Neuron (in vitro differentiated cells): ENCODE data around the gene ITGAE.
"Not testable (repeated sequence)": the region's sequence is repeated elsewhere in the genome, so short reads cannot be mapped to it uniquely, and the experiment has no call there.

Source experiments
- H2AFZ ChIP-seq: one replicate; pipeline ENCODE4 v1.6.1; 2013; ENCODE audit warnings: low read depth, mild to moderate bottlenecking, inconsistent platforms, low read length, moderate library complexity
- H3K27me3 ChIP-seq: one replicate; pipeline ENCODE4 v1.6.1; 2013; ENCODE audit warnings: low read length; ENCODE audit not compliant: insufficient read depth
- H3K36me3 ChIP-seq: one replicate; pipeline ENCODE4 v1.6.1; 2013; ENCODE audit warnings: low read length; ENCODE audit not compliant: insufficient read depth
- H3K4me1 ChIP-seq: one replicate; pipeline ENCODE4 v1.6.1; 2013; ENCODE audit warnings: low read length; ENCODE audit not compliant: insufficient read depth
- H3K4me3 ChIP-seq: 2 replicates; pipeline ENCODE4 v1.5.1; 2013; ENCODE audit warnings: mild to moderate bottlenecking, low read length, moderate library complexity
- H3K9me3 ChIP-seq: one replicate; pipeline ENCODE4 v1.6.1; 2013; ENCODE audit warnings: low read length

The ITGAE gene

DNA sequence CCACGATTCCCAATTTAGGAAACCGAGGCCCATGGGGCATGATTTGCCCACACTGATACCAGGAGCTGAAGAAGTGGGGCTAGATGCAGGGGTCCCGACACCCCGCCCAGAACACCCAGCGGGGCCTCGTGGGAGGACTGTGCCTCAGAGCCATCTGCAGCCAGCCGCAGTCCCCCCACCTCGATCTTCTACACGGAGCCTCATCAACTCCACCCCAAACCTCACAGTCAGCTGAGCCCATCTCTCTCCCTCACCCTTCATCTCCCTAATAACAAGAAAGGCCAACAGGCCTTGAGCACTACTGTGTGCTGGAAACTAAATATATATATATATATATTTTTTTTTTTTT is 4.2 kb downstream of the ITGAE start:
- Histone ChIP-seq H3K27me3 (no peaks in the 10 kb centered on the region), H2AFZ (no peak overlapping the region), H3K4me3 (no peak overlapping the region), H3K36me3 (peaks cover 5% of the 10 kb centered on the region), H3K9me3 (no peaks in the 10 kb centered on the region), H3K4me1 (peaks cover 16% of the 10 kb centered on the region)

DNA sequence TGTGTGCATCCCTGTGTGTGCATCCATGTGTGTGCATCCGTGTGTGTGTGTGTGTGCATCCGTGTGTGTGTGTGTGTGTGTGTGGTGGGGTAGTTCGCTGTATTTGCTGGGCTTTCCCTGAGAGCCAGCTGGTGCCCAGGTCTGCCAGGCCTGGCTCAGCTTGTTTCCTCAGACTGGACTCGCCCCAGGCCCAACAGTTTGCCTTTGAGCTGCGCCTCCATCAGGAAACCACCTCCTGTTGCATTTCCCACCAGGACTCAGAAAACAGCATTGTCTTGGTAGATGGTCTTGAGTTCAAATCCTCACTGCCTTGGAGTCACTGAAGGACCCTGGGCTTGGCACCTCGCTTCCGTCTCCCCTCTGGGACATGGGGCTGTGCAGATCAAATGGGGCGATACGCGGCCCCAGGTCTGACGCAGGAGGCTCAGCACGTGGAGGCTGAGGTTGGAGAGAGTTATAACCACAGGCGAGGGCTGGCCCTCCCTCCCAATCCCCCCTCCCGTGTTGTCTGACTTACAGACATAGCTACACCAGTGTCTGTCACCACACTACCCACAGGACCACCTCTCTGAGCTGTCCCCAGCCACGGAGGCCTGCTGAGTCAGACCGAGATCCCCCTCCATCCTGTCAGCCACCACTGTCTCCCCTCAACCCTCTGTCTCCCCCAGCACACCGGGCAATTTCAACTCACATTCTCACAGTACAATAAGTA is 4.7 kb downstream of the ITGAE start:
- H2AFZ ChIP-seq = no peak overlapping the region
- peaks cover 16% of the 10 kb centered on the region for H3K4me1 ChIP-seq
- H3K36me3 ChIP-seq = peaks cover under 1% of the 10 kb centered on the region
- no peaks in the 10 kb centered on the region for H3K27me3 ChIP-seq
- no peaks in the 10 kb centered on the region for H3K9me3 ChIP-seq
- H3K4me3 ChIP-seq = no peak overlapping the region

DNA sequence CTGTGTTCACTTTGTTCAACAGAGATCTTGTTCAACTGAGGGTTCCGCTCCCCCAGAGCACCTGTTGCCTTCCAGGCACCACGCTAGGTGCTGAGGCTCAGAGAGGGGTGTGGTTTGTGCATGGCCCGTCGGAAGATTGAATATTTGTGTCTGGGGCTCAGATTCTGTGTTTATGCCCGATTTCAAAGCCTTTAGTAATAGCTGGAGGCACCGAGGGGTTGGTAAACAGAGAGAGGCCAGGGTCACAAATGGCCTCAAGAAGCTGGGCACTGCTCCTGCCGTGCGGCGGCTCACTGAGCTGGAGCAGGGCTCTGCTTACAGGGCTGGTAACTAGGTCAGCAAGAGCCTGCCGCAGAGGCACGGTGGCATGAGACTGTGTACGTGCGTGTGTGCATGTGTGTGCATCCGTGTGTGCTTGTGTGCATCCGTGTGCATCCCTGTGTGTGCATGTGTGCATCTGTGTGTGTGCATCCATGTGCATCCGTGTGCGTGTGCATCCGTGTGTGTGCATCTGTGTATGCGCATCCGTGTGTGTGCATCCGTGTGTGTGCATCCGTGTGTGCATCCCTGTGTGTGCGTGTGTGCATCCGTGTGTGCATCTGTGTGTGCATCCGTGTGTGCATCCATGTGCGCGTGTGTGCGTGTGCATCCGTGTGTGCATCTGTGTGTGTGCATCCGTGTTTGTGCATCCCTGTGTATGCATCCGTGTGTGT is 5.4 kb downstream of the ITGAE start:
- no peaks in the 10 kb centered on the region for H3K36me3 ChIP-seq

DNA sequence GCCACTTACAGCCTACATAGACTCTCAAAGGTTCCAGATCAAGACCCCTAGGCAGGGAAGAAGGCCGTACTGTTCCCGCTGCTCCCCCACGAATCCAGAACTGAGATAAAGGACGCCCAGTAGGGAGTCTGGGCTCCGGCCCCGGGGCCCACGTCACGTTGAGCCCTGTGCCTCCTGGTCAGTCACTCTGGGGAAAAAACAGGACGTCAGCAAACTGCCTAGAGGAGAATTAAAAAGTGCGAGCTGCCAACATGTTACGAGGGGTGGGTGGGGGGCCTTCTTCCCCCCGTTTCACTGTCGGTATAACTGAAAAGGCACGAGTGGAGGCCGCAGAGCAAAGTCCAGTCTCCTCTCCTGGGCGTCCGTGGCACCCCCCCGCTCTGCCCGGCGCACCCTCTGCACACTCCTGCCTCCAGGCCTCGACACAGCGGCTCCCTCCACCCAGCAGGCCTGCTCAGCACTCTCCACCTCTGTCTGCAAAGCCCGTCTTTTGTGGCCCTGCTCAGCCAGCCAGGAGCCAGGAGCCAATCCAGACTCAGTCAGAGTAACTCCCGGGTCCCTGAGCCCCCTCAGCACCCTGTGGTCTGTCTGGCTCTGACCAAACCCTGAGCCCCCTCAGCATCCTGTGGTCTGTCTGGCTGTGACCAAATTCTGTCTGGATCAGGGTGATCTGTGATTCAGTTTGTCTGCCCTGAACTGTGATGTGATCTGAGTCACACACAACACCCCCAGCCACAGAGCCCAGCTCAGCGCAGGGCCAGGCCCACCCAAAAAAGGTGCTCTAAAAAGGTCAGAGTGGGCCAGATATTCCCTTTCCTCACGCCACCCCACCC is 6.2 kb downstream of the ITGAE start:
- Histone ChIP-seq H3K27me3 (no peaks in the 10 kb centered on the region), H3K4me1 (peaks cover 16% of the 10 kb centered on the region), H3K4me3 (no peak overlapping the region), H3K36me3 (no peaks in the 10 kb centered on the region), H3K9me3 (no peaks in the 10 kb centered on the region), H2AFZ (peak overlapping the region; percentile 50)

More for the DNA sequence above, 5.4 kb downstream of the ITGAE start:
- Histone ChIP-seq H3K9me3 (no peaks in the 10 kb centered on the region), H3K4me1 (peaks cover 16% of the 10 kb centered on the region), H2AFZ (peak overlapping the region; percentile 50), H3K27me3 (no peaks in the 10 kb centered on the region), H3K4me3 (no peak overlapping the region)

DNA sequence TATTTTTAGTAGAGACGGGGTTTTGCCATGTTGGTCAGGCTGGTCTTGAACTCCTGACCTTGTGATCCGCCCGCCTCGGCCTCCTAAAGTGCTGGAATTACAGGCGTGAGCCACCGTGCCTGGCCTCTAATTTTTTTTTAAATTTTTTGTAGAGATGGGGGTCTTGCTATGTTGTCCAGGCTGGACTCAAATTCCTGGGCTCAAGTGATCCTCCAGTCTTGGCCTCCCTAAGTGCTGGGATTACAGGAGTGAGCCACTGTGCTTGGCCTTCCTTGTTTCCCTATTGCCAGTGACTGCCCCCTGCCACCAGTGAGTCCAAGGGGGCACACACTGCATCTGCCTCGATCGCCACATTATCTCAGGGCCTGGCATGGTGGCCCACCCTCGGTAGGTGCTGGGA is 6.8 kb downstream of the ITGAE start:
- not testable (repeated sequence) for H3K36me3 ChIP-seq, H3K9me3 ChIP-seq, H3K4me3 ChIP-seq, H3K27me3 ChIP-seq
- H3K4me1 ChIP-seq = peaks cover 16% of the 10 kb centered on the region
- peak overlapping the region; percentile 50 for H2AFZ ChIP-seq

DNA sequence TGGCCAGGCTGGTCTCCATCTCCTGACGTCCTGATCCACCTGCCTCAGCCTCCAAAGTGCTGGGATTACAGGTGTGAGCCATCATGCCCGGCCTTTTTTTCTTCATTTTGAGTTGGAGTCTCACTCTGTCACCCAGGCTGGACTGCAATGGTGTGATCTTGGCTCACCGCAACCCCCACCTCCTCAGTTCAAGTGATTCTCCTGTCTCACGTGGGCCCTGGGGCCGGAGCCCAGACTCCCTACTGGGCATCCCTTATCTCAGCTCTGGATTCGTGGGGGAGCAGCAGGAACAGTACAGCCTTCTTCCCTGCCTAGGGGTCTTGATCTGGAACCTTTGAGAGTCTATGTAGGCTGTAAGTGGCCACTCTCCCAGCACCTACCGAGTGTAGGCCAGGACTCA is 7.7 kb downstream of the ITGAE start:
- not testable (repeated sequence) for H3K27me3 ChIP-seq, H3K9me3 ChIP-seq, H3K36me3 ChIP-seq, H2AFZ ChIP-seq, H3K4me3 ChIP-seq
- H3K4me1 ChIP-seq = peaks cover 16% of the 10 kb centered on the region

DNA sequence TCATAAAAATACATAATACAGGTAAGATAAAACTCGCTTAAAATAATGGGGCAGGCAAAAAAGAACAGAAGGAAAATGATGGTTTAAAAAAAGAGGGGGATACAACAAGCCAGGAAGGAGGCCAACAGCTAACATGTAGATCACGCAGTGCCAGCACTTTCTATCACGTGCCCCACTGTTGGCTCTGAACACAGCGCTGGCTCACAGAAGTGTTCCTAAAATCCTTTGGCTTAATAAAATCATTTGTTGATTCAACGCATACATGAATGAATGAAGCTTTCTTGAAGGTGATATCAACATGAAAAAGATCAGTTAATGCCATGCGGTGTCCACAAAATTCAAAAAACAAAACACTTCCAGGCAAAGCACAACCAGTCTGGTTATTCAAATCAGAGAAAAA is 8.5 kb downstream of the ITGAE start:
- Histone ChIP-seq H3K4me3 (no peak overlapping the region), H3K4me1 (peaks cover 16% of the 10 kb centered on the region), H3K27me3 (no peaks in the 10 kb centered on the region), H3K36me3 (no peaks in the 10 kb centered on the region), H2AFZ (no peak overlapping the region), H3K9me3 (no peaks in the 10 kb centered on the region)

DNA sequence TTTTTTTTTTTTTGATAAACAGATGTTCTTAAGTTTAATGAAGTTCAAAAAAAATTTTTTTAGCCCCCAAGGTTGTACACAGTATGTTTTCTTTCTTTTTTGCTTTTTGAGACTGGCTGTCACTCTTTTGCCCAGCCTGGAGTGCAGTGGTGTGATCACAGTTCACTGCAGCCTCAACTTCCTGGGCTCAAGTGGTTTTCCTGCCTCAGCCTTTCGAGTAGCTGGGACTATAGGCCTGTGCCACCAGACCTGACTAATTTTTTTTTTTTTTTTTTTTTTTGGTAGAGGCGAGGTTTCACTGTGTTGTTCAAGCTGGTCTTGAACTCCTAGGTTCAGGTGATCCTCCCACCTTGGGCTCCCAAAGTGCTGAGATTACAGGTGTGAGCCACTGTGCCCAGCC is 12.8 kb downstream of the ITGAE start:
- Histone ChIP-seq H3K27me3 (no peaks in the 10 kb centered on the region), H3K4me1 (peaks cover 6% of the 10 kb centered on the region), H3K9me3 (no peaks in the 10 kb centered on the region), H3K4me3 (no peak overlapping the region), H3K36me3 (no peaks in the 10 kb centered on the region), H2AFZ (no peak overlapping the region)

DNA sequence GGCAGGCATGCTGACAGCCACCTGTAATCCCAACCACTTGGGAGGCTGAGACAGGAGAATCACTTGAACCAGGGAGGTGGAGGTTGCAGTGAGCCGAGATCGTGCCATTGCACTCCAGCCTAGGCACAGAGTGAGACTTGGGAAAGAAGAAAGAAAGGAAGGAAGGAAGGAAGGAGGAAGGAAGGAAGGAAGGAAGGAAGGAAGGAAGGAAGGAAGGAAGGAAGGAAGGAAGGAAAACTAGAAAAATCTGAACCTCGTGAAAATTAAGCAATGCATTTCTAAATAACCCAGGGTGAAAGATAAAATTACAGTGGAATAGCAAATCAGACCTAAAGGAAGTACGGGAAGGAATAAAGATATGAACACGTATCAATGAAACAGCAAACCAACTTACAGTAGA is 15.7 kb downstream of the ITGAE start:
- not testable (repeated sequence) for H3K36me3 ChIP-seq, H3K4me1 ChIP-seq, H2AFZ ChIP-seq, H3K9me3 ChIP-seq, H3K27me3 ChIP-seq, H3K4me3 ChIP-seq

DNA sequence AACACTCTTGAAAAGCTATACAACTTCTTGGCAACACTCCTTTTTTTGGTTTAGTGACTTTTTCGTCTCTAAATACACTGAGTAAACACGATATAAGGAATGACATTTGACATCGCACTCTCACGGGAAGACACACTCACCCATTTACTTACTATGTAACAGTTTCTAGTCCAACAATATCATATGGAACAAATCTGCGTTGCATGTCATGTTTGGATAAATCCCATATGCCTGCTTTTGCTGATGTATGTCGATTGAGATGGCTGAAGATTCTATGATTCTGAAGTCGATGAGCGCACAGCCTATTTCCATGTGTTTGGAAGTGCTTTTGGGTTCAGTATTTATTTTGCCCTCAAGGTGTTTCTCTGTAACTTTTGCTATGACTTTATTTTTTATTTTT is 18.2 kb downstream of the ITGAE start:
- Histone ChIP-seq H3K9me3 (no peaks in the 10 kb centered on the region), H3K4me1 (no peaks in the 10 kb centered on the region), H3K36me3 (no peaks in the 10 kb centered on the region), H3K27me3 (no peaks in the 10 kb centered on the region), H2AFZ (no peak overlapping the region), H3K4me3 (no peak overlapping the region)

DNA sequence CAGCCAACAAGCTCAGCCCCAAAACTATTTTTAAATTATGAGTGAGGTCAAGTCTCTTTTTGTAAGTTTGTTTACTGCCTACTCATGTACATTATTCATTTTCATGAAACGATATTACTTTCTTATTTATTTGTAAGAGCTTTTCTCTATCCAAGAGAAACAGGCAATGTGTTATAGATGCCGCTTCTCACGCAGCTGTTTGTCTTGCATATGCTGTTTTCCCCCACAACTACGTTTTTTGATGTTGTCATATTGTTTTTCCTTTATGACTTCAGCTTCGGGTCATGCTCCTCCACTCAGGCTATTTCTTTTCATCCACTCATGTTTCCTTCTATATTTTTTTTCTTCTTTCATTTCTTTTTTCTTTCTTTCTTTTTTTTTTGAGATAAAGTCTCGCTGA is 20.0 kb downstream of the ITGAE start:
- Histone ChIP-seq H2AFZ (no peak overlapping the region), H3K27me3 (no peaks in the 10 kb centered on the region), H3K4me3 (no peak overlapping the region), H3K36me3 (no peaks in the 10 kb centered on the region), H3K4me1 (no peaks in the 10 kb centered on the region), H3K9me3 (no peaks in the 10 kb centered on the region)

DNA sequence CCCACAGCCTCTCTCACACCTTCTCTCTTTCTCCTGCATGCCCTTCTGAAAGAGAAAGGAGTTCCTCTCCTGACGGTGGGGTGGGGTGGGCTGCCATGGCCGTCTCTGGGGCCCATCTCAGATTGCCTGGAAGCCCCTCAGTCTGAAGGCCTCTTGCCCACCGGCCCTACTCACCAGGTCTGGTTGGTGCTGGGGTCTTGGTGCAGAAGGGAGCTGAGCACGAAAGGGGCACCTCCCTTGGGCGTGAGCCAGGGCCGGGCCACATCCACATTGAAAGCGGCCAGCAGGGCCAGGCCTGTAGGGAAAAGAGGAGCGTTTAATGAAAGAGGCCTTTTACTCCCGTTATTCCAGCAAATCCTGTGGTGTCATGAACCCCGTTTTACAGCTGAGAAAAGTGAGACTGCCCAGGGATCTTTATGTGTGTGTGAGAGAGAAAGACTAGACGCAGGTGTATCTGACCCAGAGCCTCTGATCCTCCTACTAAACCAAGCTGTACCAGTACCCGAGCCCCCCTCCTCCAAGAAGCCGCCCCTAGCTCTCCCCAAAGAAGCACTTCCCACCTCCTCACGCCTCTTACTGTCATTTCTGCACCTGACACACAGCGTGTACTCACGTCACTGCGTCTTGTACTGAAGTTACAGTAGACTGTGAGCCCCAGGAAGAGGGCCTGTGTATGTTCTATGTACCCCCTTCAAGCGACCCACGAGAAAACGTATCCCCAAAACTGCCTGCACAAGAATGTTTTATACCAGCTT is 23.4 kb downstream of the ITGAE start:
- H3K36me3 ChIP-seq = no peaks in the 10 kb centered on the region
- no peak overlapping the region for H3K4me3 ChIP-seq
- no peaks in the 10 kb centered on the region for H3K27me3 ChIP-seq
- H3K9me3 ChIP-seq = no peaks in the 10 kb centered on the region
- no peaks in the 10 kb centered on the region for H3K4me1 ChIP-seq
- H2AFZ ChIP-seq = no peak overlapping the region

DNA sequence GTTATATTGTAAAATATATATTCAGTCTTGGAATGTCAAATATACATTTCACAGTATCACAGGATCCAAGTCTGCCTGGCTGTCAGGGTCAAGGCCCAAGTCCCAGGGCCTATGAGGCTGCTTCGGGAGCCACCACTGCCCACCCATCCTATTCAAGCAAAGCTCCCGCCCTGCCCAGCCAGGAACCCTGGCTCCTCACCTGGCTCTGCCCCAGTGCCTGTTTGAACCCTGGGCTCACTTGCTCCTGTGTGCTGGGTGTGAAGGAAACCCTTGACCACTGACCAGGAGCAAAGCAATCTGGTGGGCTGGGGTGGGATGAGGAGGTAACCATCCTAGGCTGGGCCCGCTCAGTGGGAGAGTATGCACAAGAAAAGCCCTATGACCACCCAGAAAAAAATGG is 27.0 kb downstream of the ITGAE start:
- no peak overlapping the region for H3K4me3 ChIP-seq
- no peaks in the 10 kb centered on the region for H3K27me3 ChIP-seq
- H2AFZ ChIP-seq = no peak overlapping the region
- H3K9me3 ChIP-seq = no peaks in the 10 kb centered on the region
- no peaks in the 10 kb centered on the region for H3K36me3 ChIP-seq
- H3K4me1 ChIP-seq = peaks cover 15% of the 10 kb centered on the region
